LNCAP (cell line): ENCODE measurements around the gene STX1A.

Source experiments
- CTCF ChIP-seq: fragments of 450-650 bp; IDR thresholded peaks from 2 replicates; pipeline ENCODE4 v1.5.1; 2017; ENCODE audit warnings: mild to moderate bottlenecking

Gene STX1A

GRCh38 chr7:73682745-73683055, 36.8 kb downstream of the STX1A start:
- TF ChIP-seq CTCF: no peak

- no peak for TF ChIP-seq CTCF
Measured at GRCh38 chr7:73681031-73681430, 38.4 kb downstream of the STX1A start.

- no peak for TF ChIP-seq CTCF
Measured at GRCh38 chr7:73680501-73680900, 39.0 kb downstream of the STX1A start.

- no peak for TF ChIP-seq CTCF
Measured at GRCh38 chr7:73679709-73680108, 39.8 kb downstream of the STX1A start.

GRCh38 chr7:73678862-73679261, 40.6 kb downstream of the STX1A start:
- TF ChIP-seq CTCF: no peak

- TF ChIP-seq CTCF: no peak
Measured at GRCh38 chr7:73674468-73675124, 44.9 kb downstream of the STX1A start.

- no peak for TF ChIP-seq CTCF
Measured at GRCh38 chr7:73671857-73672445, 47.5 kb downstream of the STX1A start.

- no peak for TF ChIP-seq CTCF
Measured at GRCh38 chr7:73671322-73671661, 48.2 kb downstream of the STX1A start.
